SU-DHL-6 (cell line): ENCODE measurements around the gene PSMD3.
"Not testable (repeated sequence)": the region's sequence is repeated elsewhere in the genome, so short reads cannot be mapped to it uniquely, and the experiment has no call there.

Experiments
- CTCF ChIP-seq: fragments of 200-600 bp; sonication (generic); IDR thresholded peaks from one replicate; pipeline ENCODE4 v1.5.1; 2017; ENCODE audit warnings: antibody characterized with exemption, mild to moderate bottlenecking, low read length, moderate library complexity; ENCODE audit not compliant: insufficient read depth, poor library complexity, severe bottlenecking
- EZH2phosphoT487 ChIP-seq: fragments of 200-600 bp; sonication (generic), shearing (Covaris generic); conservative IDR thresholded peaks from 2 replicates; pipeline ENCODE4 v1.6.1; 2018; ENCODE audit warnings: mild to moderate bottlenecking, antibody characterized with exemption, low read length, moderate library complexity, mixed read lengths

GRCh38 chr17:40012017-40012647, 31.5 kb downstream of the PSMD3 start:
- TF ChIP-seq CTCF, EZH2phosphoT487: not testable (repeated sequence)
